Measurements from ENCODE around the gene NFIB.

NFIB gene

GRCh38 chr9:14304259-14304658, 9.7 kb downstream of the NFIB start:
- no peak for DNase-seq (ENCODE audit: low read depth)

- no peak for DNase-seq (ENCODE audit: low read depth)
These were observed 10.4 kb downstream of the NFIB start for GRCh38 chr9:14303521-14303920.

GRCh38 chr9:14303100-14303499, 10.8 kb downstream of the NFIB start:
- no peak for DNase-seq (ENCODE audit: low read depth)

DNA sequence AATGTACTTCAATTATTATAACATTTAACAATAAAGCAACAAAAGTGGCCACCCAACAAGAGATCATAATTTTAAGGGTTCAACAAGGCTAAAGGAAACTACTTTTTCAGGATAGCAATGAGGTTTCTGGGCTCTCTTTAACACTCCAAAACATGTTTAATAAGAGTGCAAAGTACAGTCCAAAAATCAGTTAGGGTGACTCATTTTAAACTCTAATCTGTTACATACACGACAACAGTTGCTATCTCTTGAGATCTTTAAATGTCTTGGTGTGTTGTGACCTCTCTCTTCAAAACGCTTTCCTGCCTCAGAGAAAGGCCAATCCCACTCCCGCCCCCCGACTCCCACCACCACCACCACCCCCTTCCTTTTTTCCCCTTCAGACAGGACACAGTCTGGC, 11.5 kb downstream of the NFIB start:
- DNase-seq (ENCODE audit: low read depth), result no peak

- no peak for DNase-seq (ENCODE audit: low read depth)
These were observed 12.3 kb downstream of the NFIB start for GRCh38 chr9:14301583-14302021.

DNA sequence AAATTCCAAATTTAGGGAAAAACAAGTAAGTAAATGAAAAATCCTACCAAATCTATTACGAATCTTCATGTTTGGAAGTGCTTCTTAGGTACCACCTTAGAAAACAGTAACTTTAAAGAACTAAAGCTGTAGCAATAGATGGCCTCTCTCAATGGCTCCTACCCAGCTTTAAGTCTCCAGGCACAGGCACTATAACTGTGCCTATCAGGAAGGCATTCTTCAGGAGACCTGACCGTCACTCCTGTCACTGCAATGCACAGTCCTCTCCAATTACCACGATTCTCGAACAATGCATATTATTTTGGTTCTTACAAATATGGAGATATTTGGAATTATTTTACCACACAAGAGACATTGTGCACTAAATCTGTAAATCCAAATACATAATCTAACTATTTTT, 12.9 kb downstream of the NFIB start:
- no peak for DNase-seq (ENCODE audit: low read depth)

GRCh38 chr9:14300588-14300987, 13.4 kb downstream of the NFIB start:
- no peak for DNase-seq (ENCODE audit: low read depth)

DNA sequence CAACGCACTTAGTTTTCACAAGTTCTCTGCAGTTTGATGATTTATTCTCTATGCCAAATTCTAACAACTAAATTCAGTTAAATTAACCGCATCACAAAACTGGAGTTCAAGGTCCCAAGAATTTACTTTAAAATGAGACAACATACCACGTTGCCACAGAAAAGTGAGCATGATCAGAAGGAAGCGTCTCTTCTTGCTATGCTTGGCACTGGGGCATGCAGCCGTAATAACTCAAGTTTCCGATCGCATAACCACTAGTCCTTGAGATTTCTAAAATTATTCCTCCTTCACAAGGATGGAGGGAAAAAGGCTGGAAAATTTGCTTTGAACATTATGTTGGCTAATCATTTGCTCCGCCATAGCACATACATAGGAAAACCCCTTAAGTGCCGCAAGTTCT, 13.9 kb downstream of the NFIB start:
- DNase-seq (ENCODE audit: low read depth), result no peak

DNA sequence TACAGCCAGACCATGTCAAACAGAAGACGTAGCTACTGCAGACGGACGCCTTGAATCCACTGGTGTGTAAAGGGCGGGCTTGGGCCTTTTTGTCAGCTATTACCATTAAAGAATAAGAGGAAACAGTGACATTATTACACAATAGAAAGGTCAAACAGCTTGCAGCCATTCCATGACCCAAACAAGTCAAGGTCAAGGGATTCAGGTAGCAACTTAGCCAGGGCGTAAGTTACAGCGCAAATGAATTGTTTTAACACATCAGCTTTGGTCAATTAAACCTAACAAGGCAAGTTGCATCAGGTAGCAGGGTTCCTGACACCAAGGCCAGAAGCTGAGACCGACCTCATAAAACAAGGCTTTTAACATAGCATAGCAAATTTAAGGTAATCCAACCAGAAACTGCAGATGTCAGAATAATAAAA, 15.3 kb downstream of the NFIB start:
- DNase-seq (ENCODE audit: low read depth), result no peak

DNA sequence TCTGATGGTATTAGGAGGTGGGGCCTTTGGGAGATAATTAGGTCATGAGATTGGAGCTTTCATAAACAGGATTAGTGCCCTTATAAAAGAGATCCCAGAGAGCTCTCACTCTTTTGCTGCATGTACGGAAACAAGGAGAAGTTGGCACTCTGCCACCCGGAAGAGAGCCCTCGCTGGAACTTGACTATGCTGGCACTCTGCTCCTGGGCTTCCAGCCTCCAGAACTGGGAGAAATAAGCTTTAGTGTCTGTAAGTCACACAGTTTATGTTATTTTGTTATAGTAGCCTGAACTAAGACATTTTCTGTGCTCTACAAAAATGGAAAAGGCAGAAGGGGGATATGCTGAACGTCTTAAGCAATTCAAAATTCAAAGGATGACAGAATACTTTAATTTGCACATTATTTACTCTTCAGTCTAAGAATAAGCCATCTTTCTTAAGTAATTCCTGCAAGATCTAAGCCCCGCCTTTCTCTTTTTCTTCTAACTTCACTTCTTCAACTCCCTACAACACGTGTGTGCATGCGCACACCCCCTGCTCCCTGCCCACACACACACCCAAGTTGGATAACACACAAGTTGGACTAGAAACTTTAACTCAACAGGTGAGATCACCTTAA, 17.3 kb downstream of the NFIB start:
- no peak for DNase-seq (ENCODE audit: low read depth)

- DNase-seq (ENCODE audit: low read depth), result no peak
These were observed 19.3 kb downstream of the NFIB start for GRCh38 chr9:14294659-14295058.

- no peak for DNase-seq (ENCODE audit: low read depth)
These were observed 20.1 kb downstream of the NFIB start for GRCh38 chr9:14293801-14294200.

DNA sequence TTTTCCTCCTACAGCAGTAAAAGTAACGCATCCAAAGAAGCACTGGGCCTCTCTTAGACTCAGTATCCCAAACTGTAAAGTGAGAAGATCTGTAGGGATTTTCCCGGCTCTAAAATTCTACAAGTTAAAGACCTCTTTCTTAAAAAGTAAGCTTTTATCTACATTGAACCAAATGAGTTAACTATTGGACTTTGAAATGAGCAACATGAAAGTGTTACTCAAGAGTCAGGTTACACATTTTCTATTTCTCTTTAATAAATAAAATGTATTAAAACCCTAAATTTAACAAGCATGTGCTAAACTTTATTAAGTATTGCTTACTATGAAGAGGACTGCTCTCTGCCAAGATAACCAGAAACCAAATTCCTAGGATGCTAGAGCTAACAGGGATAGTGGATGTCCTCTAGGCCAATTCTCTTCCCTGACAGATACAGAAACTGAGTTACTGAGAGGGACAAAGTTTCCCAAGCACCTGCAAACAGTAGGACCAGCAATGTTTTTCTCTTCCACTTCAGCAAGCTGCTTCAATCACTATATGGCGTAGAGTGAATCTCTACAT, 21.7 kb downstream of the NFIB start:
- no peak for DNase-seq (ENCODE audit: low read depth)

- no peak for DNase-seq (ENCODE audit: low read depth)
These were observed 24.0 kb downstream of the NFIB start for GRCh38 chr9:14289916-14290315.

GRCh38 chr9:14288433-14288832, 25.5 kb downstream of the NFIB start:
- no peak for DNase-seq (ENCODE audit: low read depth)

DNA sequence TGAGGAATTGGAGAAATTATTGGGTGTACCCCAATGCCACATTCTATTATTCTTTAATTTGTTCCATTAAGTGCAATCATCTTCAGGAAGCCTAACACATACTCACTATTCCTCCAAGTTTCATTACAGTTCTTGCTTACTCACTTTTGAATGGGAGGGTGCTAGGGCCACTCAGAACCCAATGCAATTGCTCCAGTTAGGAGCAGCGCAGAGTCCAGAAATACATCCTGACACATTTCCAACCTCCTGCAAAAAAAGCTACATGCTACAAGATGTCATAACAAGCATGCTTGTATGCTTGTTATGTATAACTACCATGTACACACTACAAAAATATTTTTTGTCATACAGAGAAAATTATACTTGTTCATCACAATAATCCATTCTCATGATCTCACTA, 27.8 kb downstream of the NFIB start:
- no peak for DNase-seq (ENCODE audit: low read depth)

DNA sequence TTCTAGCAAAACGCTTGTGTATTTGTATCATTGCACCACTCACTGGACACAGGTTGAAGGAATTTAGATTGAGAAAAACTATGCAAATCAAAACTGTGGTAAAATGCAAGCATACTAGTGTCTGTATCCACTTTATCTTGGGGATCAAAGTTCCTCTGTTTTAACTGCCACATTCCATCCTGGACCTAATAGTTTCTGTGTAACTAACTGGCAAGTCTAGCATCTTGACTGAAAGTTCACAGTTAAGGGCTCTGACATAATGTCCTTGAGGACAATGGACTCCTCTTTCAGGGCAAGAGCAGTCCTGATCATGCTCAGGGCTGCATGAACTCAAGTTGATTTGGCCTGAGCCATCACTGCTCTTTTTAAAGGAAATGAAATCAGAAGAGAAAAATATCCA, 30.7 kb downstream of the NFIB start:
- DNase-seq (ENCODE audit: low read depth), result no peak

- no peak for DNase-seq (ENCODE audit: low read depth)
These were observed 32.1 kb downstream of the NFIB start for GRCh38 chr9:14281876-14282275.

DNA sequence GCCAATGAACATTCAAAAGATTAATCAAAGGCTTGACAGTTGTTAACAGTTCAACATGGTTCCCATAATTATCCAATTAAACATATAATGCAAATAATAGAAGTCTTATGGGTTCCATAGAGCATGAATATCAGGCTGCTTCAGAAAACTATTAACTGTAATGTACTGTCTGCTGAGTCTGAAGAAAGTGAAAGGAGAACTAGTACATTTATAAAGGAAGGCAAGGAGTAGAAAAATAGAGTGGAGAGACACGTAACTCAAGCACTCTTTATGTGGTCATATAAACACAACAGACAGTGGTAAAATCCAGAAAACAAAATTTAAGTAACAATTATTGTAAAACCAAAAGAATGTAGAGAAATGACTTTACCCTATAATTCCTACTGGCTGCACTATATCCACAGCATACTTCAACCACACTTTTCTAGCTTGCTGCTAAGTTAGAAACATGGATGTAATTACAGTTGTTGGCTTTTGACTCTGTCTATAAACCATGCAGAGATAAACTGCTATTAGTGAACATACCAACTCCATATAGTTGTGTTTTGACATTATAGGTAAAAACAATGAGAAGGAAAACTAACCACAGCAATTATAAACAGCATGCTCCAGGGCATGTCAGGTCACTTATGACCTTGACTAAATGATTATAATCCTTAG, 32.7 kb downstream of the NFIB start:
- DNase-seq (ENCODE audit: low read depth), result no peak

GRCh38 chr9:14279671-14280070, 34.3 kb downstream of the NFIB start:
- DNase-seq (ENCODE audit: low read depth), result no peak

DNA sequence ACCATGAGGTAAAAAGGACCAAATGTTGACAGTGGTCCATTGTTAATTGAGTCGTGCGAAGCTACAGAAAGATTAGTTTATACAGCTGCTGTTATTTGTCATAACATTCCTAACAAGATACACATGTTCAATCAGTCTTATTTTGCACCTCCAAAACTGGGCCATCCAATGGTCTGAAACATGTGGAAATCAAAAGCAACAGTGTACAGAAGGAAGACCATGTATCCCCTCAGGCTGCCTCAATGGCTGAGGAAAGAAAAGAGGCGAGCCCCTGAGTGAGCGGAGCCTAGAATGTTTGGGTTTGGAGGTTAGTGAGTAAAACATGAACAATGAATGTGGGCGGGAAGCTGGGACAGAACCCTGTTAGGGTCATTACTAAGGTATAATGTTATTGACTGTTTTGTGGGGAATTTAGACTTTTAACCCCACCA, 35.6 kb downstream of the NFIB start:
- DNase-seq (ENCODE audit: low read depth), result no peak

GRCh38 chr9:14277761-14278160, 36.2 kb downstream of the NFIB start:
- DNase-seq (ENCODE audit: low read depth), result no peak

DNA sequence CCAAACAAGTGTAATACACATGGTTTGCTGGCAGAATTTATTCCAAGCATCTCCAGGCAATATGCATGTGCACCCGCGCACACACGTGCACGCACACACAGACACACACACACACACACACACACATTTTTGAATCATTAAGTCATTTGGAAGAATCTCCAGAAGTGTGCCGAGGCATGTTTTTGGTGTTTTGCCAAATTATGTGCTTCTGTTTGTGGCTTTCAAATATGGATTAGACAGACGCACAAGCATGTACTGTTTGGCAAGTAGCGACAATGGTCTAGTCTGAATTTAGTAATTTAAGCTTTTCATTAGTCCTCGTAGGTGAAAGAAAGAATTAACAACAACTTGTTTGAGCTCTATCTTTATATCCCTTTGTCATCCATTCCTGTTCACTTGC, 36.7 kb downstream of the NFIB start:
- DNase-seq (ENCODE audit: low read depth), result no peak

- no peak for DNase-seq (ENCODE audit: low read depth)
These were observed 38.6 kb downstream of the NFIB start for GRCh38 chr9:14275331-14275730.

All from stimulated activated CD8-positive, alpha-beta memory T cell treated with anti-CD3 and anti-CD28 coated beads, Interleukin-15, amount 100 ng/mL, for 24 hours (primary cell).